ENCODE measurements around the gene ALPK1. TPM values are rescaled to one million over a fixed set of nuclear protein-coding genes. Genes with fewer than 3 reads are reported as not detected.

The ALPK1 gene
- total RNA-seq, 1 experiment from 2014 or later = 21.3 TPM

GRCh38 chr4:112357897-112358296 is 60.7 kb downstream of the ALPK1 start:
- Histone ChIP-seq H3K9me2 (ENCODE audit: insufficient read depth) (no peaks in the 10 kb centered on the region), H3K79me2 (ENCODE audit: insufficient read depth, low read length) (no peaks in the 10 kb centered on the region), H2AFZ (ENCODE audit: low read depth, low read length, poor library complexity, severe bottlenecking) (no peak overlapping the region), H3K27ac (ENCODE audit: low read depth, low read length) (no peak overlapping the region), H3K9ac (ENCODE audit: low read length) (no peak overlapping the region), H3K4me2 (ENCODE audit: low read length) (no peak overlapping the region), H3K4me1 (ENCODE audit: control insufficient read depth in 1 of 2, insufficient read depth in 2 of 2, low read length in 2 of 2) (peaks cover 0 to 9% of the 10 kb centered on the region in 2 experiments; a peak in 1 of 4 replicates), H3K4me3 (replicated peaks in 1 of 2; ENCODE audit: low read depth in 1 of 2, low read length in 2 of 2) (no peak overlapping the region), H4K20me1 (ENCODE audit: insufficient read depth) (no peaks in the 10 kb centered on the region), H3K27me3 (ENCODE audit: insufficient read depth, low read length) (no peaks in the 10 kb centered on the region), H3K36me3 (ENCODE audit: control insufficient read depth in 1 of 2, insufficient read depth in 2 of 2, low read length in 2 of 2) (no peaks in the 10 kb centered on the region), H3K9me3 (ENCODE audit: control insufficient read depth in 1 of 2, insufficient read depth in 1 of 2, low read depth in 1 of 2, low read length in 2 of 2) (no peaks in the 10 kb centered on the region)
- BruUV-seq (replicated peaks) = no TSS peak
- CTCF ChIA-PET = no interaction called here
- RAD21 ChIA-PET (ENCODE audit: low non-redundant PET in 1 of 2, low total read pairs in 2 of 2, uncharacterized antibody in 2 of 2, unreplicated experiment in 2 of 2) = no interaction called here
- intact Hi-C loops (cut with micrococcal nuclease) = no loop called here
- POLR2A ChIA-PET = no interaction called here
- no peak for DNase-seq (ENCODE audit: low read depth, low spot score)
- TF ChIP-seq CBX3 (IDR thresholded peaks at IDR 0.05; ENCODE audit: low read depth) = no peak
- ATAC-seq = no peak

DNA sequence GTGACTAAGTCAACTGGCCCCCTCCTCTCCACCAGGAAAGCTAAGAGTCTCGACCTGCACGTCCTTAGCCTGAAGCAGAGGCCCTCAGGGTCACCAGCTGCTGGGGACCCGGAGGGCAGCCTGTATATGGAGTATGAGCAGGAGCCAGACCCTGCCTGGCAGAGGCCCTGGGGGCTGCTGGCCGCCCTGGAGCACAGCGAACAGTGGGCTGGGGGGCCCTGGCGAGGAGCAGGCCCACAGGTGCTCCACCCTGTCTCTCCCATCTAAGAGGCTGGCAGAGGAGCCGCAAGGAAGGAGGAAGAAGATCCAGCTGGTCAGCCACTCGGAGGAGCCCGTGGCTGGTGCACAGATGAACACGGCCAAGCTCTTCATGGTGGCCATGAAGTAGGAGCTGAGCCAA is 61.2 kb downstream of the ALPK1 start:
- TF ChIP-seq JUND (IDR thresholded peaks at IDR 0.05) = no peak
- TF ChIP-seq EZH2phosphoT487 (IDR thresholded peaks at IDR 0.05; ENCODE audit: borderline replicate concordance) = no peak
- TF ChIP-seq, protein P1, sequence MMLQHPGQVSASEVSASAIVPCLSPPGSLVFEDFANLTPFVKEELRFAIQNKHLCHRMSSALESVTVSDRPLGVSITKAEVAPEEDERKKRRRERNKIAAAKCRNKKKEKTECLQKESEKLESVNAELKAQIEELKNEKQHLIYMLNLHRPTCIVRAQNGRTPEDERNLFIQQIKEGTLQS (IDR thresholded peaks at IDR 0.05) = no peak
- TF ChIP-seq SRF (IDR thresholded peaks at IDR 0.05; ENCODE audit: low read depth) = no peak
- TF ChIP-seq EGR1 (IDR thresholded peaks at IDR 0.05; ENCODE audit: low read depth) = no peak
- TF ChIP-seq POLR2AphosphoS5 (IDR thresholded peaks at IDR 0.05; ENCODE audit: low read depth, low read length) = no peak
- no peaks in the 10 kb centered on the region for H3K27me3 ChIP-seq (ENCODE audit: insufficient read depth, low read length)
- no peak overlapping the region for H3K4me2 ChIP-seq (ENCODE audit: low read length)
- H3K9me2 ChIP-seq (ENCODE audit: insufficient read depth) = no peaks in the 10 kb centered on the region
- no peak overlapping the region for H3K4me3 ChIP-seq (replicated peaks in 1 of 2; ENCODE audit: low read depth in 1 of 2, low read length in 2 of 2)
- CTCF ChIA-PET = no interaction called here
- RAD21 ChIA-PET (ENCODE audit: low non-redundant PET in 1 of 2, low total read pairs in 2 of 2, uncharacterized antibody in 2 of 2, unreplicated experiment in 2 of 2) = no interaction called here
- no peak overlapping the region for H2AFZ ChIP-seq (ENCODE audit: low read depth, low read length, poor library complexity, severe bottlenecking)
- intact Hi-C loops (cut with micrococcal nuclease) = no loop called here
- ATAC-seq (no peak), DNase-seq (ENCODE audit: low read depth, low spot score) (no peak)
- peaks cover 0 to 9% of the 10 kb centered on the region in 2 experiments; a peak in 1 of 4 replicates for H3K4me1 ChIP-seq (ENCODE audit: control insufficient read depth in 1 of 2, insufficient read depth in 2 of 2, low read length in 2 of 2)
- no peaks in the 10 kb centered on the region for H4K20me1 ChIP-seq (ENCODE audit: insufficient read depth)
- no peaks in the 10 kb centered on the region for H3K79me2 ChIP-seq (ENCODE audit: insufficient read depth, low read length)
- H3K27ac ChIP-seq (ENCODE audit: low read depth, low read length) = no peak overlapping the region
- no peak overlapping the region for H3K9ac ChIP-seq (ENCODE audit: low read length)
- no peaks in the 10 kb centered on the region for H3K9me3 ChIP-seq (ENCODE audit: control insufficient read depth in 1 of 2, insufficient read depth in 1 of 2, low read depth in 1 of 2, low read length in 2 of 2)
- no TSS peak for BruUV-seq (replicated peaks)
- POLR2A ChIA-PET = no interaction called here
- H3K36me3 ChIP-seq (ENCODE audit: control insufficient read depth in 1 of 2, insufficient read depth in 2 of 2, low read length in 2 of 2) = no peaks in the 10 kb centered on the region
